ENCODE measurements around the gene KCNJ3.

- TF ChIP-seq CTCF (conservative IDR thresholded peaks at IDR 0.05; ENCODE audit: low read depth, low read length) (no peak), EZH2 (IDR thresholded peaks at IDR 0.05; ENCODE audit: borderline replicate concordance, low read depth, low read length, poor library complexity, severe bottlenecking) (no peak)
Observed at GRCh38 chr2:154709215-154709614, 10.7 kb downstream of the KCNJ3 start.

Data from A673 (cell line).